Gastroesophageal sphincter (tissue), 3 donors: ENCODE results near the gene PPP1R16B.

Experiments
- POLR2AphosphoS5 ChIP-seq: sonication (generic); formaldehyde crosslinking; IDR thresholded peaks from one replicate; pipeline ENCODE4 v1.6.1; 2017; ENCODE audit warnings: antibody characterized with exemption
- TF ChIP-seq, protein P1 (sequence below), 4 experiments: fragments of 200-600 bp in 2 of 4; fragments of 450-650 bp in 2 of 4; sonication (generic) in 1 of 4; IDR thresholded peaks; one replicate each; pipeline ENCODE4 v1.5.1; 2017 to 2019; ENCODE audit warnings: antibody characterized with exemption in 4 of 4, mild to moderate bottlenecking in 2 of 4, moderate library complexity in 2 of 4

DNA sequence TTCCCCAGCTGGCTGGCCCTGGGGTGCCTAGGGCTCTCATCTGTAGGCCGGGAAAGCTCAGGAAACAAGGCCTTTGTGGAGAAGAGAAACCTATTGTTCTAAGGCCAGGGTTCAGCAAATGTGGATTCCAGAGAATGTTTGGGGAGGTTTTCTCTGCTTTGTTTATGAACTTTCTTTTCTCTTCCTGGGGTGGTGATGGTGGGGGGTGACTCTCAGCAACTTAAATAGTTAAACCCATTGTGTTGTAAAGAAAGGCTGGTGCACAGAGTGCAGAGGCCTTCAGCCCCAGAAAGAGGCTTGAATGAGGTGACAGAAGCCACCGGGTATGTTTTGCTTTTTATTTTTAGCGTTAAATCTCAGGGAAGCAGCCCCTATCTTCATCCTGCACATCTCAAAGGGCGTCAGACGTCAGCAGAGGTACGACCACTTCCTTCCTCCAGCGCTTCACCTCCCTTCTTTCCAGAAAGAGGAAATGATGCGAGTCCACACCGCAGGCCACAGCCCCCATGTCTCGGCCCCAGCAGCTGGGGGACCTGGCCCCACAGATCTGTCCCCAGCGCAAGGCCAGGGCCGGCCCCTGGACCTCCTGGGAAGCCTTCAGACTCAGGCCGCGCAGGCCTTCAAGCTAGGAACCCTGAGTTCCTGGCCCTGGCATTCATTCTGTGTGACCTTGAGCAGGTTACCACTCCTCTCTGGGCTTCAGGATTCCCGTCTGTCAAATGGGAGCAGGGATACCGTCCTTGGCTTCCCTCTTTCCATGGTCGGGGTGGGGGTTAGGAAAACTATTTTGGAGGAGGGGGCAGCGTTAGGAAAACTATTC lies 605 bp upstream of the PPP1R16B start:
- TF ChIP-seq, protein P1, sequence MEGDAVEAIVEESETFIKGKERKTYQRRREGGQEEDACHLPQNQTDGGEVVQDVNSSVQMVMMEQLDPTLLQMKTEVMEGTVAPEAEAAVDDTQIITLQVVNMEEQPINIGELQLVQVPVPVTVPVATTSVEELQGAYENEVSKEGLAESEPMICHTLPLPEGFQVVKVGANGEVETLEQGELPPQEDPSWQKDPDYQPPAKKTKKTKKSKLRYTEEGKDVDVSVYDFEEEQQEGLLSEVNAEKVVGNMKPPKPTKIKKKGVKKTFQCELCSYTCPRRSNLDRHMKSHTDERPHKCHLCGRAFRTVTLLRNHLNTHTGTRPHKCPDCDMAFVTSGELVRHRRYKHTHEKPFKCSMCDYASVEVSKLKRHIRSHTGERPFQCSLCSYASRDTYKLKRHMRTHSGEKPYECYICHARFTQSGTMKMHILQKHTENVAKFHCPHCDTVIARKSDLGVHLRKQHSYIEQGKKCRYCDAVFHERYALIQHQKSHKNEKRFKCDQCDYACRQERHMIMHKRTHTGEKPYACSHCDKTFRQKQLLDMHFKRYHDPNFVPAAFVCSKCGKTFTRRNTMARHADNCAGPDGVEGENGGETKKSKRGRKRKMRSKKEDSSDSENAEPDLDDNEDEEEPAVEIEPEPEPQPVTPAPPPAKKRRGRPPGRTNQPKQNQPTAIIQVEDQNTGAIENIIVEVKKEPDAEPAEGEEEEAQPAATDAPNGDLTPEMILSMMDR (IDR thresholded peaks at IDR 0.05), result no peak
- no peak for TF ChIP-seq POLR2AphosphoS5
